H9 (cell line): Measurements from ENCODE around the gene SLC25A53. TPM values are rescaled to one million over a fixed set of nuclear protein-coding genes. Genes with fewer than 3 reads are reported as not detected.

Experiments
- DNase-seq: peaks from one replicate; pipeline ENCODE4 v3.0.0-alpha.2; 2017
- H2AFZ ChIP-seq: one replicate; pipeline ENCODE4 v1.6.1; 2013; ENCODE audit warnings: mild to moderate bottlenecking, low read length, control low read depth, moderate library complexity
- H2AK5ac ChIP-seq: 2 replicates; pipeline ENCODE4 v1.6.1; 2013; ENCODE audit warnings: low read length, control low read depth, mixed read lengths; ENCODE audit not compliant: insufficient read length
- H2BK120ac ChIP-seq: one replicate; pipeline ENCODE4 v1.6.1; 2013; ENCODE audit warnings: low read depth, mild to moderate bottlenecking, low read length, control low read depth, inconsistent platforms; ENCODE audit not compliant: poor library complexity, severe bottlenecking
- H2BK12ac ChIP-seq: 2 replicates; pipeline ENCODE4 v1.6.1; 2013; ENCODE audit warnings: low read length, control low read depth, mixed read lengths, low read depth; ENCODE audit not compliant: insufficient read length
- H2BK15ac ChIP-seq: 2 replicates; pipeline ENCODE4 v1.6.1; 2013; ENCODE audit warnings: low read depth, low read length, control low read depth
- H2BK20ac ChIP-seq: one replicate; pipeline ENCODE4 v1.6.1; 2013; ENCODE audit warnings: low read depth, mild to moderate bottlenecking, low read length, control low read depth, inconsistent platforms; ENCODE audit not compliant: poor library complexity, severe bottlenecking
- H2BK5ac ChIP-seq: 2 replicates; pipeline ENCODE4 v1.6.1; 2013; ENCODE audit warnings: low read length, control low read depth, mixed read lengths; ENCODE audit not compliant: insufficient read length
- H3K14ac ChIP-seq: 2 replicates; pipeline ENCODE4 v1.6.1; 2013; ENCODE audit warnings: low read length, control low read depth; ENCODE audit not compliant: insufficient read depth
- H3K18ac ChIP-seq: 2 replicates; pipeline ENCODE4 v1.6.1; 2013; ENCODE audit warnings: low read depth, mild to moderate bottlenecking, mixed read lengths, low read length, control low read depth; ENCODE audit not compliant: insufficient read length
- H3K23ac ChIP-seq: 2 replicates; pipeline ENCODE4 v1.6.1; 2013; ENCODE audit warnings: low read length, control low read depth, mixed read lengths, low read depth; ENCODE audit not compliant: insufficient read length
- H3K23me2 ChIP-seq: 2 replicates; pipeline ENCODE4 v1.6.1; 2013; ENCODE audit warnings: low read depth, mild to moderate bottlenecking, mixed read lengths, low read length, control low read depth; ENCODE audit not compliant: insufficient read length, poor library complexity, severe bottlenecking
- H3K27ac ChIP-seq: 2 replicates; pipeline ENCODE4 v1.5.1; 2013; ENCODE audit warnings: low read length, control low read depth, mixed read lengths, low read depth; ENCODE audit not compliant: insufficient read length
- H3K27me3 ChIP-seq: 2 replicates; pipeline ENCODE4 v1.6.1; 2013; ENCODE audit warnings: low read length, control low read depth, inconsistent platforms; ENCODE audit not compliant: insufficient read depth
- H3K4ac ChIP-seq: 2 replicates; pipeline ENCODE4 v1.6.1; 2013; ENCODE audit warnings: low read depth, mild to moderate bottlenecking, control low read depth, inconsistent platforms, low read length, moderate library complexity
- H3K4me1 ChIP-seq: 2 replicates; pipeline ENCODE4 v1.6.1; 2013; ENCODE audit warnings: low read length, control low read depth, inconsistent platforms; ENCODE audit not compliant: insufficient read depth
- H3K4me2 ChIP-seq: 2 replicates; pipeline ENCODE4 v1.6.1; 2013; ENCODE audit warnings: low read length, control low read depth, mixed read lengths; ENCODE audit not compliant: insufficient read length, insufficient read depth
- H3K56ac ChIP-seq: 2 replicates; pipeline ENCODE4 v1.6.1; 2013; ENCODE audit warnings: low read depth, mild to moderate bottlenecking, mixed read lengths, low read length, control low read depth; ENCODE audit not compliant: insufficient read length
- H3K79me1 ChIP-seq: 2 replicates; pipeline ENCODE4 v1.6.1; 2013; ENCODE audit warnings: low read depth, mild to moderate bottlenecking, moderate library complexity, low read length, control low read depth, inconsistent platforms; ENCODE audit not compliant: insufficient read depth, poor library complexity, severe bottlenecking
- H3K79me2 ChIP-seq: 2 replicates; pipeline ENCODE4 v1.6.1; 2013; ENCODE audit warnings: low read length, control low read depth, inconsistent platforms; ENCODE audit not compliant: insufficient read depth
- H3K9ac ChIP-seq: 2 replicates; pipeline ENCODE4 v1.6.1; 2013; ENCODE audit warnings: low read length, control low read depth, mixed read lengths; ENCODE audit not compliant: insufficient read length; ENCODE audit errors: extremely low read depth
- H3K9me3 ChIP-seq: one replicate; pipeline ENCODE4 v1.6.1; 2013; ENCODE audit warnings: low read depth, low read length, inconsistent platforms; ENCODE audit not compliant: control insufficient read depth
- H3T11ph ChIP-seq: one replicate; pipeline ENCODE4 v1.6.1; 2013; ENCODE audit warnings: mild to moderate bottlenecking, low read length, control low read depth, inconsistent platforms
- H4K20me1 ChIP-seq: one replicate; pipeline ENCODE4 v1.6.1; 2013; ENCODE audit not compliant: control insufficient read depth, insufficient read length, insufficient read depth
- H4K5ac ChIP-seq: 2 replicates; pipeline ENCODE4 v1.6.1; 2013; ENCODE audit warnings: low read depth, mild to moderate bottlenecking, mixed read lengths, low read length, control low read depth; ENCODE audit not compliant: insufficient read length
- H4K8ac ChIP-seq: replicated peaks from 2 replicates; pipeline ENCODE4 v1.6.1; 2013; ENCODE audit warnings: low read length, control low read depth, mixed read lengths, low read depth; ENCODE audit not compliant: insufficient read length
- H4K91ac ChIP-seq: 2 replicates; pipeline ENCODE4 v1.6.1; 2013; ENCODE audit warnings: low read depth, mild to moderate bottlenecking, moderate library complexity, mixed read lengths, low read length, control low read depth; ENCODE audit not compliant: insufficient read length
- H3K27ac Mint-ChIP-seq, 3 experiments: 2 replicates in 2 of 3; 3 replicates in 1 of 3; pipeline ENCODE4 v1.8.0; 2020 to 2021; ENCODE audit warnings: mixed read lengths in 3 of 3, mild to moderate bottlenecking in 1 of 3, moderate library complexity in 1 of 3
- H3K27me3 Mint-ChIP-seq: 2 replicates; pipeline ENCODE4 v1.8.0; 2021; ENCODE audit warnings: low read depth, mild to moderate bottlenecking, moderate library complexity, mixed read lengths
- H3K36me3 Mint-ChIP-seq, 3 experiments: 2 replicates in 2 of 3; 3 replicates in 1 of 3; pipeline ENCODE4 v1.8.0; 2020 to 2021; ENCODE audit warnings: low read depth in 3 of 3, mixed read lengths in 3 of 3; ENCODE audit not compliant: insufficient read depth in 1 of 3
- H3K4me1 Mint-ChIP-seq, 2 experiments: 2 replicates each; pipeline ENCODE4 v1.8.0; 2020; ENCODE audit warnings: mixed read lengths in 2 of 2
- H3K4me3 Mint-ChIP-seq, 2 experiments: 2 replicates in 1 of 2; 3 replicates in 1 of 2; pipeline ENCODE4 v1.8.0; 2020 to 2021; ENCODE audit warnings: mild to moderate bottlenecking in 2 of 2, mixed read lengths in 2 of 2, moderate library complexity in 1 of 2
- H3K9me3 Mint-ChIP-seq, 2 experiments: 2 replicates in 1 of 2; 3 replicates in 1 of 2; pipeline ENCODE4 v1.8.0; 2020; ENCODE audit warnings: mild to moderate bottlenecking in 2 of 2, mixed read lengths in 2 of 2, moderate library complexity in 1 of 2
- WGBS: extraction: QIAGEN DNeasy Blood & Tissue Kit; methylation state at CpG from one replicate; pipeline ENCODE4 v1.1.7; 2013; ENCODE audit warnings: missing lambda C conversion rate, low lambda C conversion rate, mixed read lengths; ENCODE audit not compliant: insufficient read length; ENCODE audit errors: extremely low coverage; 5-methylcytosine and 5-hydroxymethylcytosine counted together
- total RNA-seq: library from RNA; stranded (reverse); gene quantifications from 2 replicates; pipeline ENCODE4 v1.2.1, GENCODE V29; 2021
- TF ChIP-seq, protein P1 (sequence below): fragments of 200-600 bp; sonication (generic); conservative IDR thresholded peaks from 3 replicates; pipeline ENCODE4 v1.8.0; 2021; ENCODE audit warnings: antibody characterized with exemption, mild to moderate bottlenecking

SLC25A53 gene
- total RNA-seq, 1 experiment from 2014 or later = 1.6 TPM

GRCh38 chrX:104165894-104166734 lies 9.3 kb upstream of the SLC25A53 start, which contains the start of gene FAM199X:
TSS of gene FAM199X (plus strand) at chrX:104166453. CDS start at chrX:104166786, 333 bp downstream.
- peaks cover 0 to 72% of the 10 kb centered on the region in 2 experiments; a peak in 2 of 5 replicates for H3K9me3 Mint-ChIP-seq
- no peak within 1 kb of the TSS for H2BK120ac ChIP-seq
- H3K18ac ChIP-seq = no peak within 1 kb of the TSS
- no peak within 1 kb of the TSS for H3T11ph ChIP-seq
- H3K79me1 ChIP-seq = no peaks in the 10 kb centered on the region
- H3K27me3 Mint-ChIP-seq = no peaks in the 10 kb centered on the region; the same call in 1 of the 2 replicates
- no peaks in the 10 kb centered on the region for H3K4me1 ChIP-seq
- H2BK20ac ChIP-seq = no peak within 1 kb of the TSS
- TF ChIP-seq, protein P1, sequence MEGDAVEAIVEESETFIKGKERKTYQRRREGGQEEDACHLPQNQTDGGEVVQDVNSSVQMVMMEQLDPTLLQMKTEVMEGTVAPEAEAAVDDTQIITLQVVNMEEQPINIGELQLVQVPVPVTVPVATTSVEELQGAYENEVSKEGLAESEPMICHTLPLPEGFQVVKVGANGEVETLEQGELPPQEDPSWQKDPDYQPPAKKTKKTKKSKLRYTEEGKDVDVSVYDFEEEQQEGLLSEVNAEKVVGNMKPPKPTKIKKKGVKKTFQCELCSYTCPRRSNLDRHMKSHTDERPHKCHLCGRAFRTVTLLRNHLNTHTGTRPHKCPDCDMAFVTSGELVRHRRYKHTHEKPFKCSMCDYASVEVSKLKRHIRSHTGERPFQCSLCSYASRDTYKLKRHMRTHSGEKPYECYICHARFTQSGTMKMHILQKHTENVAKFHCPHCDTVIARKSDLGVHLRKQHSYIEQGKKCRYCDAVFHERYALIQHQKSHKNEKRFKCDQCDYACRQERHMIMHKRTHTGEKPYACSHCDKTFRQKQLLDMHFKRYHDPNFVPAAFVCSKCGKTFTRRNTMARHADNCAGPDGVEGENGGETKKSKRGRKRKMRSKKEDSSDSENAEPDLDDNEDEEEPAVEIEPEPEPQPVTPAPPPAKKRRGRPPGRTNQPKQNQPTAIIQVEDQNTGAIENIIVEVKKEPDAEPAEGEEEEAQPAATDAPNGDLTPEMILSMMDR = peak; percentile 67
- H3K23me2 ChIP-seq = peaks cover 4% of the 10 kb centered on the region
- H4K91ac ChIP-seq = no peak within 1 kb of the TSS
- peak within 1 kb of the TSS; percentile 93 for H3K4me2 ChIP-seq
- H3K23ac ChIP-seq = no peak within 1 kb of the TSS
- peaks cover 9 to 18% of the 10 kb centered on the region in 2 experiments; a peak in 3 of 4 replicates for H3K4me1 Mint-ChIP-seq
- H3K27ac Mint-ChIP-seq = peak within 1 kb of the TSS; percentile 68 to 86 (median 70); a peak in 5 of 7 replicates
- H4K5ac ChIP-seq = no peak within 1 kb of the TSS
- no peaks in the 10 kb centered on the region for H4K20me1 ChIP-seq
- peaks cover 6% of the 10 kb centered on the region for H3K9me3 ChIP-seq
- no peaks in the 10 kb centered on the region; the same call in 1 of the 2 replicates for H3K79me2 ChIP-seq
- no CpG with 5 or more reads among the region's 71 CpGs for WGBS
- H3K9ac ChIP-seq = peak within 1 kb of the TSS; percentile 53
- H2BK15ac ChIP-seq = no peak within 1 kb of the TSS; the same call in 1 of the 2 replicates
- H3K27ac ChIP-seq = no peak within 1 kb of the TSS
- H3K4me3 Mint-ChIP-seq = peak within 1 kb of the TSS; percentile 72 to 89
- H3K14ac ChIP-seq = no peak within 1 kb of the TSS; the same call in 1 of the 2 replicates
- no peak within 1 kb of the TSS for H2AK5ac ChIP-seq
- no peaks in the 10 kb centered on the region for H3K27me3 ChIP-seq
- peaks cover 0 to 7% (median 6%) of the 10 kb centered on the region in 3 experiments; a peak in 3 of 7 replicates for H3K36me3 Mint-ChIP-seq
- H3K56ac ChIP-seq = no peak within 1 kb of the TSS
- H4K8ac ChIP-seq = no peak within 1 kb of the TSS
- H3K4ac ChIP-seq = no peak within 1 kb of the TSS
- peak; percentile 92 for DNase-seq
- H2AFZ ChIP-seq = peak within 1 kb of the TSS; percentile 53
- H2BK5ac ChIP-seq = no peak within 1 kb of the TSS
- no peak within 1 kb of the TSS for H2BK12ac ChIP-seq
